ENCODE results near the gene RSPH4A.
"Not testable (repeated sequence)": the region's sequence is repeated elsewhere in the genome, so short reads cannot be mapped to it uniquely, and the experiment has no call there.

Gene RSPH4A

GRCh38 chr6:116629563-116629981 lies 13.3 kb downstream of the RSPH4A start:
- no peak for DNase-seq

- no peak for DNase-seq
Measured at GRCh38 chr6:116631379-116631990, 15.2 kb downstream of the RSPH4A start.

GRCh38 chr6:116633685-116634084 lies 17.4 kb downstream of the RSPH4A start:
- peak; percentile 9 for DNase-seq

GRCh38 chr6:116648156-116648555 lies 31.9 kb downstream of the RSPH4A start:
- no peak for DNase-seq

GRCh38 chr6:116649129-116649528 lies 32.9 kb downstream of the RSPH4A start:
- no peak for DNase-seq

GRCh38 chr6:116651916-116652315 lies 35.6 kb downstream of the RSPH4A start:
- peak; percentile 11 for DNase-seq

- no peak for DNase-seq
Measured at GRCh38 chr6:116661594-116661993, 45.3 kb downstream of the RSPH4A start.

- DNase-seq = peak; percentile 31
Measured at GRCh38 chr6:116662202-116662601, 45.9 kb downstream of the RSPH4A start.

GRCh38 chr6:116663308-116663707 lies 47.0 kb downstream of the RSPH4A start:
- DNase-seq = no peak

- not testable (repeated sequence) for DNase-seq
Measured at GRCh38 chr6:116664169-116664568, 47.9 kb downstream of the RSPH4A start.

GRCh38 chr6:116665464-116665863 lies 49.2 kb downstream of the RSPH4A start:
- no peak for DNase-seq

- peak; percentile 75 for DNase-seq
Measured at GRCh38 chr6:116666869-116667268, 50.6 kb downstream of the RSPH4A start.

GRCh38 chr6:116667623-116668022 lies 51.3 kb downstream of the RSPH4A start:
- no peak for DNase-seq

GRCh38 chr6:116672306-116672705 lies 56.0 kb downstream of the RSPH4A start:
- DNase-seq = no peak

GRCh38 chr6:116676021-116676420 lies 59.7 kb downstream of the RSPH4A start:
- DNase-seq = no peak

- DNase-seq = peak; percentile 94
Measured at GRCh38 chr6:116680880-116681672, 64.8 kb downstream of the RSPH4A start, which contains the start of gene KPNA5. TSS of gene KPNA5 (plus strand) at chr6:116681211. CDS start at chr6:116681335, 124 bp downstream.

- DNase-seq = peak; percentile 75
Measured at GRCh38 chr6:116682334-116682712, 66.0 kb downstream of the RSPH4A start.

Measured in activated CD4-positive, alpha-beta T cell treated with anti-CD3 and anti-CD28 coated beads, Interleukin-10, Interleukin-2, amounts not matched to agents 100 ng/mL and 50 ng/mL, durations not matched to agents 16 hours and 8 hours (primary cell).